NB4 (cell line): ENCODE measurements around the gene SDR39U1.

Experiments used
- DNase-seq: peaks from one replicate; pipeline ENCODE4 v3.0.0; 2010; ENCODE audit warnings: low read depth
- H3K4me3 ChIP-seq: one replicate; pipeline ENCODE4 v1.5.1; 2011; ENCODE audit warnings: mild to moderate bottlenecking, low read depth, low read length, moderate library complexity
- MYC ChIP-seq: IDR thresholded peaks from 2 replicates; pipeline ENCODE4 v1.6.1; 2011; ENCODE audit warnings: low read depth, low read length
- POLR2A ChIP-seq: IDR thresholded peaks from 2 replicates; pipeline ENCODE4 v1.6.1; 2011; ENCODE audit warnings: mild to moderate bottlenecking; ENCODE audit not compliant: insufficient read length; ENCODE audit errors: extremely low read depth
- TF ChIP-seq, protein P1 (sequence below): IDR thresholded peaks from one replicate; pipeline ENCODE4 v1.5.1; 2012; ENCODE audit warnings: low read depth, low read length
- TF ChIP-seq, protein P2 (sequence below): IDR thresholded peaks from 2 replicates; pipeline ENCODE4 v1.6.1; 2011; ENCODE audit warnings: low read depth, low read length

Gene SDR39U1

DNA sequence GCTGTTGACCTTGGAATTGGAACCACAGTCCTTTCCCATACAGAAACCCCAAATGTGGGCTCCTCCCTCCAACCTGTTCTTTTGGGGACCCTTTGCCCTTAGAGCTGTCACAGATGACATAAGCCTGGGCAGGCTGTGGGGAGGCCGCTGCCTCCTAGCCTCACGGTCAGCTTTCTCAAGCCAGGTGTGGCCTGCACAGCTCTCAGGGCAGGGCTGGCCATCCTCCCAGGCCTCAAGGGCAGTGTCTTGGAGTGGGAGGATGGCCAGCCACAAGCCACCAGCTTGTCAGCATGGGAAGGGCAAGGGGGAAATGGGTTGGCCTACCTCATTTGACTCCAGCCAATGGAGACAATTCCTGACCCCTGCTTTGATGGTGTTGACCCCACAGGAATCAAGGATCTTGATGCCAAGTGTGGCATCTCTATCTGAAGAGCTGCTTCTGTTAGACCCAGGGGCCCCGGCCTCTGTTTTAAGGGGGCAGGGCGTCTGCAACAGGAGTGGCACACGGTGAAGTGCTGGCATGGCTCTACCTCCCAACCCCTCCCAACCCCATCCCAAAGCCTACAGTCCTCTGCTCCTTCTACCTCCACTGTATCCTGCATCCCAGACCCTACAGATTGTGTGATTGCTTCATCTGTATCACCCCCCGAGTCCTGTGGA lies 24.6 kb downstream of the SDR39U1 start:
- no peak overlapping the region for H3K4me3 ChIP-seq
- TF ChIP-seq POLR2A = no peak
- TF ChIP-seq, protein P1, sequence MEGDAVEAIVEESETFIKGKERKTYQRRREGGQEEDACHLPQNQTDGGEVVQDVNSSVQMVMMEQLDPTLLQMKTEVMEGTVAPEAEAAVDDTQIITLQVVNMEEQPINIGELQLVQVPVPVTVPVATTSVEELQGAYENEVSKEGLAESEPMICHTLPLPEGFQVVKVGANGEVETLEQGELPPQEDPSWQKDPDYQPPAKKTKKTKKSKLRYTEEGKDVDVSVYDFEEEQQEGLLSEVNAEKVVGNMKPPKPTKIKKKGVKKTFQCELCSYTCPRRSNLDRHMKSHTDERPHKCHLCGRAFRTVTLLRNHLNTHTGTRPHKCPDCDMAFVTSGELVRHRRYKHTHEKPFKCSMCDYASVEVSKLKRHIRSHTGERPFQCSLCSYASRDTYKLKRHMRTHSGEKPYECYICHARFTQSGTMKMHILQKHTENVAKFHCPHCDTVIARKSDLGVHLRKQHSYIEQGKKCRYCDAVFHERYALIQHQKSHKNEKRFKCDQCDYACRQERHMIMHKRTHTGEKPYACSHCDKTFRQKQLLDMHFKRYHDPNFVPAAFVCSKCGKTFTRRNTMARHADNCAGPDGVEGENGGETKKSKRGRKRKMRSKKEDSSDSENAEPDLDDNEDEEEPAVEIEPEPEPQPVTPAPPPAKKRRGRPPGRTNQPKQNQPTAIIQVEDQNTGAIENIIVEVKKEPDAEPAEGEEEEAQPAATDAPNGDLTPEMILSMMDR = no peak
- TF ChIP-seq, protein P2, sequence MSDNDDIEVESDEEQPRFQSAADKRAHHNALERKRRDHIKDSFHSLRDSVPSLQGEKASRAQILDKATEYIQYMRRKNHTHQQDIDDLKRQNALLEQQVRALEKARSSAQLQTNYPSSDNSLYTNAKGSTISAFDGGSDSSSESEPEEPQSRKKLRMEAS = no peak
- no peak for TF ChIP-seq MYC
- no peak for DNase-seq

DNA sequence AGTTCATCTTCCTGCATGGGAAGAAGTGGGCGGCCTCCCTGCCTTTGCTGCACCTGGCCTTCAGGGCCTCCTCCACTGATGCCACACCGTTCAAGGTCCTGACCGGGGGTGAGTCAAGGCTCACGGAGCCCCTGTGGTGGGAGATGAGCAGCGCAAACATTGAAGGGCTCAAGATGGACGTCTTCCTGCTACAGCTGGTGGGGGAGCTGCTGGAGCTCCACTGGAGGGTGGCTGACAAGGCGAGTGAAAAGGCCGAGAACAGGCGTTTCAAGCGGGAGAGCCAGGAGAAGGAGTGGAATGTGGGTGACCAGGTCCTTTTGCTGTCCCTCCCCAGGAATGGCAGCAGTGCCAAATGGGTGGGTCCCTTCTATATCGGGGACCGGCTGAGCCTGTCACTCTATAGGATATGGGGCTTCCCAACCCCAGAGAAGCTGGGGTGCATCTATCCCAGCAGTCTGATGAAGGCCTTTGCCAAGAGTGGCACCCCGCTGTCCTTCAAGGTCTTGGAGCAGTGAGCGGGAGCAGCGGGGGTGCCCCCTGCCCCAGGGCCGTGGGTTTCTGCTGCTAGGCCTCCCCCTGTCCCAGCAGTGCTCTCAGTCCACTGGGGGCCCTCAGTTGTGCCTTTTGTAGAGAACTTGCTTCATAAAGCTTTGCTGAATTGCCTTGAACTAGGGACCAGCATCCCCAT lies 25.5 kb downstream of the SDR39U1 start:
- no peak for DNase-seq
- TF ChIP-seq, protein P2 = no peak
- TF ChIP-seq, protein P1 = no peak
- TF ChIP-seq MYC (no peak), POLR2A (no peak)
- no peak overlapping the region for H3K4me3 ChIP-seq

DNA sequence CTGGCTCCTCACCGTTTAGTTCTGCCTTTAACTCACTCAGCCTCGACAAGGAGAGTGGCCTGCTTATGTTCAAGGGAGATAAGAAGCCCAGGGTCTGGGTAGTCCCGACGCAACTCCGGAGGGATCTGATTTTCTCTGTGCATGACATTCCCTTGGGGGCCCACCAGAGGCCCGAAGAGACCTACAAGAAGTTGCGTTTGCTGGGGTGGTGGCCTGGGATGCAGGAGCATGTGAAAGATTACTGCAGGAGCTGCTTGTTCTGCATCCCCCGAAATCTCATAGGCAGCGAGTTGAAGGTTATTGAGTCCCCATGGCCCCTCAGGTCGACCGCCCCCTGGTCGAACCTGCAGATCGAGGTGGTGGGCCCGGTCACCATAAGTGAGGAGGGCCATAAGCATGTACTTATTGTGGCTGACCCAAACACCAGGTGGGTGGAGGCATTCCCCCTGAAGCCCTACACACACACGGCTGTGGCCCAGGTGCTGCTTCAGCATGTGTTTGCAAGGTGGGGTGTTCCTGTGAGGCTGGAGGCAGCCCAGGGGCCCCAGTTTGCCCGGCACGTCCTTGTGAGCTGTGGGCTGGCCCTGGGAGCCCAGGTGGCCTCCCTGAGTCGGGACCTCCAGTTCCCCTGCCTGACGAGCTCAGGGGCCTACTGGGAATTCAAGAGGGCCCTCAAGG lies 26.2 kb downstream of the SDR39U1 start:
- TF ChIP-seq, protein P1 = no peak
- TF ChIP-seq, protein P2 = no peak
- no peak for TF ChIP-seq POLR2A
- no peak for TF ChIP-seq MYC
- no peak for DNase-seq
- no peak overlapping the region for H3K4me3 ChIP-seq

DNA sequence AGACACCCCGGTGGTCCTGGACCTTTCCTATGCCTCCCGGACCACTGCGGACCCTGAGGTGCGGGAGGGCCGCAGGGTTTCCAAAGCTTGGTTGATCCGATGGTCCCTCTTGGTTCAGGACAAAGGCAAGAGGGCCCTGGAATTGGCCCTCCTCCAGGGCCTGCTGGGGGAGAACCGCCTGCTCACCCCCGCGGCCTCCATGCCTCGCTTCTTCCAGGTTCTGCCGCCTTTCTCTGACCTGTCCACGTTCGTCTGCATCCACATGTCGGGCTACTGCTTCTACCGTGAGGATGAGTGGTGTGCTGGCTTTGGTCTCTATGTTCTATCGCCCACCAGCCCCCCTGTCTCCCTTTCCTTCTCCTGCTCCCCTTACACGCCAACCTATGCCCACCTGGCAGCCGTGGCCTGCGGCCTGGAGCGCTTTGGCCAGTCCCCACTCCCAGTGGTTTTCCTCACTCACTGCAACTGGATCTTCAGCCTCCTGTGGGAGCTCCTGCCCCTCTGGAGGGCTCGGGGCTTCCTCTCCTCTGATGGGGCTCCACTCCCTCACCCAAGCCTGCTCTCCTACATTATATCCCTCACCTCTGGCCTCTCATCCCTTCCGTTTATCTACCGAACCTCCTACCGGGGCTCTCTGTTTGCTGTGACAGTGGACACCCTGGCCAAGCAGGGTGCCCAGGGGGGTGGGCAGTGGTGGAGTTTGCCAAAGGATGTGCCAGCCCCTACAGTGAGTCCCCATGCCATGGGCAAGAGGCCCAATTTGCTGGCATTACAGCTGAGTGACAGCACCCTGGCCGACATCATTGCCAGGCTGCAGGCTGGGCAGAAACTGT lies 26.9 kb downstream of the SDR39U1 start:
- no peak for DNase-seq
- no peak overlapping the region for H3K4me3 ChIP-seq
- TF ChIP-seq POLR2A (no peak), MYC (no peak)
- TF ChIP-seq, protein P2 = no peak
- TF ChIP-seq, protein P1 = no peak

DNA sequence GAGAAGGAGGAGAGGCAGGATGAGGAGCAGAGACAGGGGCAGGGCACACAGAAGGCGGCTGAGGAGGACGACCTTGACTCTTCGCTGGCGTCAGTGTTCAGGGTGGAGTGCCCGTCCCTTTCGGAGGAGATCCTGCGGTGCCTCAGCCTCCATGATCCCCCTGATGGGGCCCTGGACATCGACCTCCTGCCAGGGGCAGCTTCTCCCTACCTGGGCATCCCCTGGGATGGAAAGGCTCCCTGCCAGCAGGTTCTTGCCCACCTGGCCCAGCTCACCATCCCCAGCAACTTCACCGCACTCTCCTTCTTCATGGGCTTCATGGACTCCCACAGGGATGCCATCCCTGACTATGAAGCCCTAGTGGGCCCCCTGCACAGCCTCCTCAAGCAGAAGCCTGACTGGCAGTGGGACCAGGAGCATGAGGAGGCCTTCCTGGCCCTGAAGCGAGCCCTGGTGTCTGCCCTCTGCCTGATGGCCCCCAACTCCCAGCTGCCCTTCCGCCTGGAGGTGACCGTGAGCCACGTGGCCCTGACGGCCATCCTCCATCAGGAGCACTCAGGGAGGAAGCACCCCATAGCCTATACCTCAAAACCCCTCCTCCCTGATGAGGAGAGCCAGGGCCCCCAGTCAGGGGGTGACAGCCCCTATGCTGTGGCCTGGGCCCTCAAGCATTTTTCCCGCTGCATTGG lies 27.7 kb downstream of the SDR39U1 start:
- TF ChIP-seq POLR2A (no peak), MYC (no peak)
- TF ChIP-seq, protein P1 = no peak
- TF ChIP-seq, protein P2 = no peak
- H3K4me3 ChIP-seq = no peak overlapping the region

More for the DNA sequence above, 27.7 kb downstream of the SDR39U1 start:
- DNase-seq = no peak
